Activated CD4-positive, alpha-beta T cell treated with anti-CD3 and anti-CD28 coated beads for 48 hours (primary cell): ENCODE results near the gene CLEC6A.
"Not testable (repeated sequence)": the region's sequence is repeated elsewhere in the genome, so short reads cannot be mapped to it uniquely, and the experiment has no call there.

Experiments used
- DNase-seq: peaks from one replicate; pipeline ENCODE4 v3.0.0-alpha.2; 2020

Gene CLEC6A

GRCh38 chr12:8455727-8456360, at the start of gene CLEC6A:
Gene CLEC6A, plus strand, starts transcription at chr12:8455962. Its CDS starts 150 bp downstream, at chr12:8456112.
- DNase-seq: no peak

GRCh38 chr12:8419576-8419975, 36.2 kb upstream of the CLEC6A start:
- not testable (repeated sequence) for DNase-seq

GRCh38 chr12:8420506-8420905, 35.3 kb upstream of the CLEC6A start:
- DNase-seq: no peak

GRCh38 chr12:8444536-8445278, 11.1 kb upstream of the CLEC6A start:
- not testable (repeated sequence) for DNase-seq

- DNase-seq: no peak
Observed at GRCh38 chr12:8445731-8446130, 10.0 kb upstream of the CLEC6A start.

- no peak for DNase-seq
Observed at GRCh38 chr12:8446642-8447547, 8.9 kb upstream of the CLEC6A start.

- DNase-seq: no peak
Observed at GRCh38 chr12:8449355-8449859, 6.4 kb upstream of the CLEC6A start.

GRCh38 chr12:8452036-8452435, 3.7 kb upstream of the CLEC6A start:
- DNase-seq: no peak

- no peak for DNase-seq
Observed at GRCh38 chr12:8453021-8453513, 2.7 kb upstream of the CLEC6A start.

- no peak for DNase-seq
Observed at GRCh38 chr12:8453796-8454195, 2.0 kb upstream of the CLEC6A start.

GRCh38 chr12:8455271-8455670, 491 bp upstream of the CLEC6A start:
- DNase-seq: no peak

- no peak for DNase-seq
Observed at GRCh38 chr12:8461426-8461825, 5.7 kb downstream of the CLEC6A start.

- DNase-seq: no peak
Observed at GRCh38 chr12:8465301-8465996, 9.7 kb downstream of the CLEC6A start.

- DNase-seq: no peak
Observed at GRCh38 chr12:8466241-8466640, 10.5 kb downstream of the CLEC6A start.

GRCh38 chr12:8471090-8471489, 15.3 kb downstream of the CLEC6A start:
- no peak for DNase-seq

- DNase-seq: no peak
Observed at GRCh38 chr12:8475508-8476203, 19.9 kb downstream of the CLEC6A start.

- no peak for DNase-seq
Observed at GRCh38 chr12:8482571-8483061, 26.9 kb downstream of the CLEC6A start.

GRCh38 chr12:8483079-8483478, 27.3 kb downstream of the CLEC6A start:
- peak; percentile 5 for DNase-seq

GRCh38 chr12:8491646-8492530, 36.1 kb downstream of the CLEC6A start:
- no peak for DNase-seq

- DNase-seq: peak; percentile 53
Observed at GRCh38 chr12:8493084-8493483, 37.3 kb downstream of the CLEC6A start.

GRCh38 chr12:8495671-8496070, 39.9 kb downstream of the CLEC6A start:
- not testable (repeated sequence) for DNase-seq
